D721Med (cell line): ENCODE data around the gene ARPP21.

Experiments used
- DNase-seq: peaks from one replicate; pipeline ENCODE4 v3.0.0; 2011; ENCODE audit warnings: low spot score; ENCODE audit not compliant: insufficient read length
- FAIRE-seq: peaks from 2 replicates; lab custom pipeline; 2011; peaks lifted over from hg19 to GRCh38; lab: Jason Lieb, UNC
- TF ChIP-seq, protein P1 (sequence below): IDR thresholded peaks from 2 replicates; pipeline ENCODE4 v1.5.1; 2012; ENCODE audit warnings: mild to moderate bottlenecking, control low read depth; ENCODE audit not compliant: insufficient read depth; ENCODE audit errors: missing control alignments

The ARPP21 gene

GRCh38 chr3:35674451-35675109 is 35.3 kb downstream of the ARPP21 start:
- no peak for FAIRE-seq

DNA sequence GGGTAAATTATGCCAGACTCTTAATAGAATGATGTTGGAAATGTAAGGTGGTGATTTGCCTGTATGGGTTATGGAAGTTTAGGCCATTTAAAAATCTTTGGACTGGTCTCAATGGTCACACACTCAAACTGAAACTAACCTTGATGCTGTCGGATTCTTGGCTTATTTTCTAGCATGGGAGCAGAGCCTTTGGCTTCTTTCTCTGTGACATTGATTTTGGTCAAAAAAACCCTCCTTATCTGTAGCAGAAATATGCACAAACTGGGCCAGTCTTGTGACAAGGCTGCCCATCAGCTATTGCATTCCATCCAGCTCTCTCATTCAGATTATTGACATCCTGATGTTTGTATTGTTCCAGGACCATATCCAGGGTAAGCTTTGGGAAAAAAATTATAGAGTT is 35.9 kb downstream of the ARPP21 start:
- DNase-seq (no peak), FAIRE-seq (no peak)
- TF ChIP-seq, protein P1, sequence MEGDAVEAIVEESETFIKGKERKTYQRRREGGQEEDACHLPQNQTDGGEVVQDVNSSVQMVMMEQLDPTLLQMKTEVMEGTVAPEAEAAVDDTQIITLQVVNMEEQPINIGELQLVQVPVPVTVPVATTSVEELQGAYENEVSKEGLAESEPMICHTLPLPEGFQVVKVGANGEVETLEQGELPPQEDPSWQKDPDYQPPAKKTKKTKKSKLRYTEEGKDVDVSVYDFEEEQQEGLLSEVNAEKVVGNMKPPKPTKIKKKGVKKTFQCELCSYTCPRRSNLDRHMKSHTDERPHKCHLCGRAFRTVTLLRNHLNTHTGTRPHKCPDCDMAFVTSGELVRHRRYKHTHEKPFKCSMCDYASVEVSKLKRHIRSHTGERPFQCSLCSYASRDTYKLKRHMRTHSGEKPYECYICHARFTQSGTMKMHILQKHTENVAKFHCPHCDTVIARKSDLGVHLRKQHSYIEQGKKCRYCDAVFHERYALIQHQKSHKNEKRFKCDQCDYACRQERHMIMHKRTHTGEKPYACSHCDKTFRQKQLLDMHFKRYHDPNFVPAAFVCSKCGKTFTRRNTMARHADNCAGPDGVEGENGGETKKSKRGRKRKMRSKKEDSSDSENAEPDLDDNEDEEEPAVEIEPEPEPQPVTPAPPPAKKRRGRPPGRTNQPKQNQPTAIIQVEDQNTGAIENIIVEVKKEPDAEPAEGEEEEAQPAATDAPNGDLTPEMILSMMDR = no peak

More at GRCh38 chr3:35674451-35675109, 35.3 kb downstream of the ARPP21 start:
- TF ChIP-seq, protein P1 = no peak
- no peak for DNase-seq

GRCh38 chr3:35675621-35676020 is 36.3 kb downstream of the ARPP21 start:
- no peak for FAIRE-seq
- DNase-seq = no peak

GRCh38 chr3:35677797-35678196 is 38.5 kb downstream of the ARPP21 start:
- FAIRE-seq = no peak
- DNase-seq = no peak
- TF ChIP-seq, protein P1 = no peak

More at GRCh38 chr3:35675621-35676020, 36.3 kb downstream of the ARPP21 start:
- TF ChIP-seq, protein P1 = no peak

DNA sequence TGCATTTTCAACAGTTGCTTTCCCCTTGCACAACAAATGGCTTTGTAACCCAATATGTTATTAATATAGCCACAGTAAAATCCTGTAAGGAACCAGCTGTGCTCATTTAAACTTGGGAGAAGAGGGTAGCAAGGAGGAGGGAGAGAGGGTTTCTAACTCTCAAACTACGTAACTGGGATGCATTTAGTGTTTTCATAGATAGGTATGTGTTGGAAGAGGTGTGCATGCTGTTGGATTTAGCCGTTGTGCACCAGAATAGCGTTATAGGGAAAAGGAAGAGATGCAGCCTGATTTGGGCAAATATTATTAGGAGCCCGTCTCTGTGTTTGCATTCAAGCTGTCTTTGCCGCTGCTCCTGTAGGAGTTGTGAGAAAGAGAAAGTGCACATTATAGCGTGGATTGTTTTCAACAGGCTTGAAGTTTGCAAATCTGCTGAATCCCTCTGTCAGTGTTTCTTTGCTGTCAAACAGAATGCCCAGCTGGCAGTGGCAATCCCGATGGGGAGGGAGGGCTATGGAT is 39.4 kb downstream of the ARPP21 start:
- no peak for FAIRE-seq
- TF ChIP-seq, protein P1 = no peak
- DNase-seq = no peak

- no peak for FAIRE-seq
- TF ChIP-seq, protein P1 = no peak
- DNase-seq = no peak
These were observed 40.2 kb downstream of the ARPP21 start for GRCh38 chr3:35679409-35680080.
